Measurements from ENCODE around the gene AK3.
"Not testable (repeated sequence)": the region's sequence is repeated elsewhere in the genome, so short reads cannot be mapped to it uniquely, and the experiment has no call there.

AK3 gene

GRCh38 chr9:4762886-4763541, 22.0 kb upstream of the AK3 start:
- DNase-seq (ENCODE audit: low read depth): peak; percentile 35
- TF ChIP-seq CTCF (IDR thresholded peaks at IDR 0.05; ENCODE audit: insufficient read depth, low read depth, low read length, missing control alignments): no peak
- H3K4me3 ChIP-seq (ENCODE audit: low read length): no peak overlapping the region

- TF ChIP-seq CTCF (IDR thresholded peaks at IDR 0.05; ENCODE audit: insufficient read depth, low read depth, low read length, missing control alignments): peak; percentile 88
- H3K4me3 ChIP-seq (ENCODE audit: low read length): no peak overlapping the region
Observed at GRCh38 chr9:4762108-4762885, 21.3 kb upstream of the AK3 start.

GRCh38 chr9:4760122-4760521, 19.1 kb upstream of the AK3 start:
- H3K4me3 ChIP-seq (ENCODE audit: low read length): no peak overlapping the region
- TF ChIP-seq CTCF (IDR thresholded peaks at IDR 0.05; ENCODE audit: insufficient read depth, low read depth, low read length, missing control alignments): no peak
- DNase-seq (ENCODE audit: low read depth): no peak

More at GRCh38 chr9:4762108-4762885, 21.3 kb upstream of the AK3 start:
- DNase-seq (ENCODE audit: low read depth): peak; percentile 86

- TF ChIP-seq CTCF (IDR thresholded peaks at IDR 0.05; ENCODE audit: insufficient read depth, low read depth, low read length, missing control alignments): no peak
- no peak for DNase-seq (ENCODE audit: low read depth)
Observed at GRCh38 chr9:4756420-4756819, 15.4 kb upstream of the AK3 start.

GRCh38 chr9:4755026-4755609, 14.1 kb upstream of the AK3 start:
- no peak overlapping the region for H3K4me3 ChIP-seq (ENCODE audit: low read length)
- DNase-seq (ENCODE audit: low read depth): peak; percentile 24
- TF ChIP-seq CTCF (IDR thresholded peaks at IDR 0.05; ENCODE audit: insufficient read depth, low read depth, low read length, missing control alignments): no peak

More at GRCh38 chr9:4756420-4756819, 15.4 kb upstream of the AK3 start:
- no peak overlapping the region for H3K4me3 ChIP-seq (ENCODE audit: low read length)

- not testable (repeated sequence) for H3K4me3 ChIP-seq (ENCODE audit: low read length); DNase-seq (ENCODE audit: low read depth)
Observed at GRCh38 chr9:4754530-4754929, 13.5 kb upstream of the AK3 start.

- DNase-seq (ENCODE audit: low read depth): peak; percentile 55
- TF ChIP-seq CTCF (IDR thresholded peaks at IDR 0.05; ENCODE audit: insufficient read depth, low read depth, low read length, missing control alignments): peak; percentile 57
- no peak overlapping the region for H3K4me3 ChIP-seq (ENCODE audit: low read length)
Observed at GRCh38 chr9:4750023-4750673, 9.1 kb upstream of the AK3 start.
